Activated T-cell treated with anti-CD3 and anti-CD28 coated beads, Interleukin-2, amount 50 U/mL, for 24 hours (primary cell): ENCODE data around the gene TUBA1A.
"Not testable (repeated sequence)": the region's sequence is repeated elsewhere in the genome, so short reads cannot be mapped to it uniquely, and the experiment has no call there.

ENCODE experiments used
- DNase-seq: peaks from one replicate; pipeline ENCODE4 v3.0.0-alpha.2; 2020
- H3K27ac Mint-ChIP-seq: 2 replicates; pipeline ENCODE4 v1.8.0; 2020; ENCODE audit warnings: mild to moderate bottlenecking, mixed read lengths
- H3K27me3 Mint-ChIP-seq: 2 replicates; pipeline ENCODE4 v1.8.0; 2020; ENCODE audit warnings: mixed read lengths
- H3K36me3 Mint-ChIP-seq: 2 replicates; pipeline ENCODE4 v1.8.0; 2020; ENCODE audit warnings: low read depth, mixed read lengths
- H3K4me1 Mint-ChIP-seq: 2 replicates; pipeline ENCODE4 v1.8.0; 2020; ENCODE audit warnings: low read depth, mixed read lengths
- H3K4me3 Mint-ChIP-seq: 2 replicates; pipeline ENCODE4 v1.8.0; 2020; ENCODE audit warnings: mild to moderate bottlenecking, moderate library complexity, mixed read lengths
- H3K9me3 Mint-ChIP-seq: 2 replicates; pipeline ENCODE4 v1.8.0; 2020; ENCODE audit warnings: mixed read lengths

TUBA1A gene

GRCh38 chr12:49146406-49146805 lies 42.5 kb downstream of the TUBA1A start:
- Mint-ChIP-seq H3K36me3 (peaks cover 2% of the 10 kb centered on the region), H3K27me3 (no peaks in the 10 kb centered on the region), H3K9me3 (no peaks in the 10 kb centered on the region), H3K4me3 (no peak overlapping the region), H3K4me1 (no peaks in the 10 kb centered on the region), H3K27ac (no peak overlapping the region)
- DNase-seq = no peak

- no peaks in the 10 kb centered on the region for H3K27me3 Mint-ChIP-seq
- peaks cover 3% of the 10 kb centered on the region for H3K4me1 Mint-ChIP-seq
- no peak overlapping the region for H3K27ac Mint-ChIP-seq
- no peak overlapping the region for H3K4me3 Mint-ChIP-seq
- peaks cover 2% of the 10 kb centered on the region for H3K36me3 Mint-ChIP-seq
- no peaks in the 10 kb centered on the region for H3K9me3 Mint-ChIP-seq
- no peak for DNase-seq
These were observed 44.5 kb downstream of the TUBA1A start for GRCh38 chr12:49144384-49144783.

GRCh38 chr12:49138999-49139398 lies 49.9 kb downstream of the TUBA1A start:
- H3K36me3 Mint-ChIP-seq = peaks cover 3% of the 10 kb centered on the region
- no peak overlapping the region for H3K27ac Mint-ChIP-seq
- H3K27me3 Mint-ChIP-seq = no peaks in the 10 kb centered on the region
- no peak overlapping the region for H3K4me3 Mint-ChIP-seq
- no peaks in the 10 kb centered on the region for H3K9me3 Mint-ChIP-seq
- peaks cover 4% of the 10 kb centered on the region for H3K4me1 Mint-ChIP-seq
- no peak for DNase-seq

GRCh38 chr12:49138587-49138986 lies 50.3 kb downstream of the TUBA1A start:
- no peak for DNase-seq
- H3K27me3 Mint-ChIP-seq = no peaks in the 10 kb centered on the region
- no peak overlapping the region for H3K27ac Mint-ChIP-seq
- H3K9me3 Mint-ChIP-seq = no peaks in the 10 kb centered on the region
- H3K4me3 Mint-ChIP-seq = no peak overlapping the region
- peaks cover 3% of the 10 kb centered on the region for H3K36me3 Mint-ChIP-seq
- peaks cover 7% of the 10 kb centered on the region for H3K4me1 Mint-ChIP-seq

- H3K4me1 Mint-ChIP-seq = peaks cover 18% of the 10 kb centered on the region
- H3K36me3 Mint-ChIP-seq = peaks cover 3% of the 10 kb centered on the region
- H3K4me3 Mint-ChIP-seq = no peak overlapping the region
- no peaks in the 10 kb centered on the region for H3K9me3 Mint-ChIP-seq
- no peak overlapping the region for H3K27ac Mint-ChIP-seq
- H3K27me3 Mint-ChIP-seq = no peaks in the 10 kb centered on the region
- DNase-seq = no peak
These were observed 51.4 kb downstream of the TUBA1A start for GRCh38 chr12:49137476-49137875.

- H3K4me3 Mint-ChIP-seq = not testable (repeated sequence)
- H3K4me1 Mint-ChIP-seq = peaks cover 22% of the 10 kb centered on the region
These were observed 51.9 kb downstream of the TUBA1A start for GRCh38 chr12:49136997-49137396.

More at GRCh38 chr12:49136997-49137396, 51.9 kb downstream of the TUBA1A start:
- not testable (repeated sequence) for H3K9me3 Mint-ChIP-seq, H3K27ac Mint-ChIP-seq, H3K36me3 Mint-ChIP-seq, H3K27me3 Mint-ChIP-seq, DNase-seq
